ENCODE measurements around the gene RAPSN.

The RAPSN gene

DNA sequence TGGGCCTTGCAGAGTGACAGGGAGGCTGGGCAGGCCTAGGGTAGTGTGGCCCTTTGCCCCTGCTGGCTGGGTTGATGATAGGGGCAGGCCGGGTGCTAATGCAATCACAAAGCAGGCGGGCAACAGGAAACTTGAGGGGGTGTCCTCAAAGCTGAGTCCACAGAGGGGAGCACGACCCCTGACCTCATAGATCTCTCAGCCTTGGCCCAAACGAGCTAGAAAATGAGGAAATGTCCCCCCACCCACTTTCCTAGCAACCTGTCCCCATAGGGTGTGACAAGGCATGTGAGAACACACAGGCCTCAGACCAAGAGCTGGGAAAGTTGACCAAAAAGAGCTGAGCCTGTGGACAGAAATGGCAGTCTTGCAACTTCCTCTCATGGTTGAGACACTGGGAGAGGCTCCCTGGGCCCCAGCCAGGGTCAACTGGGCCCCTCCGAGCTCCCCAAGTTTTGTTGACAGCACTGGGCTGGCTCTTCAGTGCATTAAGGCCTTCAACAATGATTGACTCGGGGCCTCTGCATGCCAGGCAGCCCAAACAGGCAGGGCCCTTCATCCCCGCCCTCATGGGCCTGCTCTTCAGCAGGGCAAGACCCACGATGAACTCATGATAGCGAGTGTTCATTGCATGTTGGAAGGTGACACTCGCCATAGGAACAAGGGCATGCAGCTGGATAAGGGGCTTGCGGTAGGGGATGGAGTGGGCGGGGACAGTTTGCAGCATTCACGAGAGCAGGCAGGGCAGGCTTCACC lies 60.8 kb downstream of the RAPSN start:
- DNase-seq = no peak

All from NCI-H1436 treated with DMSO at 0.1 percent for 48 hours (cell line).